ENCODE measurements around the gene NELFB. TPM values are rescaled to one million over a fixed set of nuclear protein-coding genes. Genes with fewer than 3 reads are reported as not detected.

Gene NELFB
- total RNA-seq, 1 experiment from 2014 or later = 75.6 TPM

DNA sequence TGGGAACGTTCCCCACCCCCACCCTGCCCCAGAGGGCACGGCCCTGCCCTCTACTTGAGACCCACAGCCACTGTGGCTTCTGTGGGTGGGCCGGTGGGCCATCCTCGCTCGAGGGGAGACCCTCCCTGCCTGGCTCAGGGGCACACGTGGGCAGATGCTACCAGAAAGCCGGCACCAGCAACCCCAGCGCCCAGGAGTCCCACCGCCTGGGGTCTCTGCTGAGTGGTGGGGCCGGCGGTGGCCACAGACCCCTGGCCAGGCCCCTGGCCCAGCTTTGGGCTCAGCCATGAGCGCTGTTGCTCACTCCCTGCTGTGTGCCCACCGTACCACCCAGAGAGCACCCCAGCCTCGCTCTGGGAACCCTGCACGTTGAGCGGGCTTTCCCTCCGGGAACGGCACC, 63.5 kb downstream of the NELFB start:
- Histone ChIP-seq H3K36me3 (no peaks in the 10 kb centered on the region), H3K4me3 (no peak overlapping the region)
- DNase-seq = no peak

DNA sequence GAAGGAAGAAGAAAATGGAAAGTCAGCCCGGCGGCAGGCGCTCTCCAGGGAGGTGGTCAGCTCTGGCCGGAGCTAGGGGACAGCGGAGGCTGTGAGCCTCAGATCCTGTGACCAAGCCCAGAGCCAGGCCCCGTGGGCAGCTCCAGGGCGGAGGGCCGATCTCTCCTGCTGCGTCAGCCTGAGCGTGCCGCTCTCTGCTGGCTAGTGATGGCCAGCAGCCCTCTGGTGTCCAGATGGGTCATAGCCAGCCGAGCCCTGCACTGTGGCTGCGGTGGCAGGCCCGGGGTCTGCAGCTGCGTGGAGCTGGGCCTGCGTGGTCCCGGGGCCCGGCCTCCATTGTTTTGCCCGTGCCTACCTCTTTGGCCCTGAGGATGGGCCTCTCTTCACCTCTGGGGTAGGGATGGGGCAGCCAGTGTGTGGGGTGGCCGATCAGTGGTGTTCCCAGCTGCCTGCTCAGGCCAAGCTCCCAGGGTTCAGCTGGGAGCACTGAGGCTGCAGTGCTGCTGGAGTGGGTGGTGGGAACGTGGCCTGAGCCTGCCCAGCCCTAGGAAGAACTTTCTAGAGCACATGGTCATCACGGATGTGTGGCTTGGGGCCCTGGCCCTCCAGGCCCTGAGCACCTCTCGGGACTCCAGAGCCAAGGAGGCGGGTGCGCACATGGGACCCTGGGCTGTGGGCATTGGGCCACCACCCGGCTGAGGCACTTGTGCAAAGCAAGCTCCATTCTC, 64.0 kb downstream of the NELFB start:
- DNase-seq = no peak
- Histone ChIP-seq H3K27me3 (no peaks in the 10 kb centered on the region), H3K36me3 (no peaks in the 10 kb centered on the region), H3K9me3 (no peaks in the 10 kb centered on the region), H3K4me3 (no peak overlapping the region)

More for the DNA sequence above, 63.5 kb downstream of the NELFB start:
- H3K27me3 ChIP-seq = no peaks in the 10 kb centered on the region
- H3K9me3 ChIP-seq = no peaks in the 10 kb centered on the region

DNA sequence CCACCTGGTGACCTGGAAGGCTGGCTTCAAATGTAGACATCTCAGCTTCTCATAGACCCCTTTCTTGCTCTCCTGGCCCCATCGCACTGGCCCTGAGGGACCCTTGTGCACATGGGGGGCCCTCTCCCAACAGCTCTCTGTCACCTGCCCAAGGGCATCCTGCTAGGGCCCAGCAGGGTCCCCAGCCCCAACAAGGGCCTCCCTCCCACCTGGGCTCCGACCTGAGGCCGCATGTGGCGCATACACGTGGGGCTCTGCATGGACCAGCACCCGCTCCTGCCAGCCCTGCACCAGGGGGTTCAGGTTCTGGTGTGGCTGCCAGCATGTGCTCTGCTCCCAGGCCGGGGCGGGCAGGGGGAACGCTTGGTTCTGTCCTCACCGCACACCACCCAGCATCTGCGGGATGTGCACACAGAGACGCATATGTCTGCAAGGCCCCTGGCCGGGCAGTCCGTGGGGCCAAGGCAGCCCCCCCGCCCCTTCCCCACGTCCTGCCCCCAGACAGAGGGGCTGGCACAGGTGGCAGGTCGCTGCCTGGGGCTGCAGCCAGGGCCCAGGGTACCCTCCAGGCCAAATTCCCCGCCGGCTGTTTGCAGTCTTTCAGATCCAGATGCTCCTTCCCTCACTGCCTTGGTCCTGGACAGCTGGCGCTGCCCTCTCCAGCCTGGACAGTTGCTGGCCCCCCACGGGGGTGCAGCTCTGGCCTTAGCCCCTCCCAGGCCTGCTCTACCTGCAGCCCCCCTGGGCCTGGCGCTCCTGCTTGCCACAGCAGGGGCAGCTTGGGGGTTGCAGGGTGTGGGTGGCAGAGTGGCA, 64.8 kb downstream of the NELFB start:
- no peak for DNase-seq
- no peaks in the 10 kb centered on the region for H3K9me3 ChIP-seq
- no peaks in the 10 kb centered on the region for H3K36me3 ChIP-seq
- H3K27me3 ChIP-seq = no peaks in the 10 kb centered on the region
- no peak overlapping the region for H3K4me3 ChIP-seq

DNA sequence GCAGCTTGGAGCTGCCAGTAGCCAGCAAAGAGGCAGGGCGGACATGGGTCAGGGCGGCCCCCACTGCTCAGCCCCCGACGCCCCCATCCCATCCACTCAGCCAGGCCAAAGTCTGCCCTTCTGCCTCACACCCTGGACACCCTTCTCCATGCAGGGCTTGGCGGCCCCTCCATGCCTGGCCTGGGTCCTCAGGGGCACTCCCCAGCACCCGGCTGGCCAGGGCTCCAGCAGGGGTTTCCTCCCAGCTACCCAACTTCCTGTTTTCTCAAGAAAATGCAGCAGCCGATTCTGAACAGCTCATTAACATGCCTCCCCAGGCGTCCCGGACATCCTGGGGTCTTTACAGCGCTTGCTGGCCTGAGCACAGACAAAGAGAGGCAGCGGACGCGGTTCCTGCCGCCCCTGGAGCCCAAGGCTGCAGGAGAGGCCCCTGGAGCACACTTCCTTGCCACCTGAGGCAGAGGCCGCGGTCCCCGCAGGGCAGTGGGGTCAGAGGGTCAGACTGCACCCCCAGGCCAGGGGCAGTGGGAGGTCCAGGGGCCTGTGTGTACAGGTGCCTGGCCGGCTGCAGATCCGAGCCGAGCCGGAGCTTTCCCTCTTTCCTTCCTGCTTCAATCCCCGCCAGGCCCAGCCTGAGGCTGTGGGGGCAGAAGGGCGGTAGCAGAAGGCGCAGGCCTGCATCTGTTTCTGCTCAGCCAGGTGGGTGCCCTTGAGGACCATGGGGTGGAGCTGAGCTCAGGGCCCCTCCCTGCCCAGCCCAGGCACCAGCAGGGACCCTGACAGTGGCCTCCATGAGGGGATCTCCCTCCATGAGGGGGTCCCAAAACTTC, 65.6 kb downstream of the NELFB start:
- Histone ChIP-seq H3K36me3 (no peaks in the 10 kb centered on the region), H3K9me3 (no peaks in the 10 kb centered on the region), H3K4me3 (no peak overlapping the region), H3K27me3 (no peaks in the 10 kb centered on the region)
- no peak for DNase-seq

DNA sequence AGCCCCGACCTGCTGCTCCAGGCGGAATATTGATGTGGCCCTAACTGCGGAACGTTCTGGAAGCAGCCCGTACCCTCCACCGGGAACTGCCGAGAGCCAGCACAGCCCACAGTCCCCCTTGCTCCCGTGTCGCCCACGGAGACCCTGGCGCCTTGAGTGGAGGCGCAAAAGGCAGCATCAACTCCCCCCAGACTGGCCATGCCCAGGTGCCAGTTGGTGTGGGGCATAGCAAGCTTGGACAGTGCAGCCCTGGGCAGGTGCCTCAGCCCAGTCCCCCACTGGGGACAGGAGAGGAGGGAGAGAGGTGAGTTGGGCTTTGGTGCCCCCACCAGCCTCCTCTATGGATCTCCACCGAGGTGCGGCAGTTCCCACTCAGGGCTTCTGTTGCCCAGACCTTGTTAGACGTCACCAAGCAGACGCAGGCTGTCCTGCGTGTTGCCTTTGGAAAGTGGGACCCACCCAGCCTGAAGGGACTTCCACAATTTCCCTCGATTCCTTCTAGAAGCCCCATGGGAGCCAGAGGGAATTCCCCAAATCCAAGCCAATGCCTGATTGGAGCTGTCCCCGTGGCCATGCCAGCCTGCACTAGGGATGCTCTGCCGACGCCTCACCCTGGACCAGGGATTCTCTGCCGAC, 66.7 kb downstream of the NELFB start:
- Histone ChIP-seq H3K36me3 (no peaks in the 10 kb centered on the region), H3K9me3 (no peaks in the 10 kb centered on the region), H3K27me3 (no peaks in the 10 kb centered on the region), H3K4me3 (no peak overlapping the region)
- no peak for DNase-seq

Other genes with a start within 250 kb of the NELFB start
- 10.9 and 11.7 TPM in 2 replicates for gene ABCA2, start 227.1 kb upstream of the NELFB start, total RNA-seq (2014; rRNA removed; shearing (Covaris generic); ENCODE audit: low replicate concordance)
- gene FUT7, start 223.2 kb upstream of the NELFB start, total RNA-seq (2014; rRNA removed; shearing (Covaris generic); ENCODE audit: low replicate concordance) = not detected in 2 replicates
- 86.9 and 253 TPM in 2 replicates for gene NPDC1, start 209.2 kb upstream of the NELFB start, total RNA-seq (2014; rRNA removed; shearing (Covaris generic); ENCODE audit: low replicate concordance)
- gene ENTPD2, start 201.3 kb upstream of the NELFB start, total RNA-seq (2014; rRNA removed; shearing (Covaris generic); ENCODE audit: low replicate concordance) = not detected in 2 replicates
- 20.8 and 32.5 TPM in 2 replicates for gene SAPCD2, start 184.8 kb upstream of the NELFB start, total RNA-seq (2014; rRNA removed; shearing (Covaris generic); ENCODE audit: low replicate concordance)
- gene UAP1L1, start 177.8 kb upstream of the NELFB start, total RNA-seq (2014; rRNA removed; shearing (Covaris generic); ENCODE audit: low replicate concordance) = 8.2 and 12.2 TPM in 2 replicates
- gene MAN1B1, start 168.3 kb upstream of the NELFB start, total RNA-seq (2014; rRNA removed; shearing (Covaris generic); ENCODE audit: low replicate concordance) = 77.1 and 83.1 TPM in 2 replicates
- gene DPP7, start 140.6 kb upstream of the NELFB start, total RNA-seq (2014; rRNA removed; shearing (Covaris generic); ENCODE audit: low replicate concordance) = 53.6 and 57.8 TPM in 2 replicates
- not detected in 2 replicates for gene GRIN1, start 116.2 kb upstream of the NELFB start, total RNA-seq (2014; rRNA removed; shearing (Covaris generic); ENCODE audit: low replicate concordance)
- not detected in 2 replicates for gene LRRC26, start 85.3 kb upstream of the NELFB start, total RNA-seq (2014; rRNA removed; shearing (Covaris generic); ENCODE audit: low replicate concordance)
- not detected in 2 replicates for gene TMEM210, start 83.3 kb upstream of the NELFB start, total RNA-seq (2014; rRNA removed; shearing (Covaris generic); ENCODE audit: low replicate concordance)
- gene ANAPC2, start 66.8 kb upstream of the NELFB start, total RNA-seq (2014; rRNA removed; shearing (Covaris generic); ENCODE audit: low replicate concordance) = 31.1 and 34.6 TPM in 2 replicates
- 161 and 267 TPM in 2 replicates for gene SSNA1, start 66.7 kb upstream of the NELFB start, total RNA-seq (2014; rRNA removed; shearing (Covaris generic); ENCODE audit: low replicate concordance)
- 6.2 and 12.0 TPM in 2 replicates for gene TPRN, start 54.6 kb upstream of the NELFB start, total RNA-seq (2014; rRNA removed; shearing (Covaris generic); ENCODE audit: low replicate concordance)
- gene TMEM203, start 49.7 kb upstream of the NELFB start, total RNA-seq (2014; rRNA removed; shearing (Covaris generic); ENCODE audit: low replicate concordance) = 33.5 and 61.7 TPM in 2 replicates
- gene NDOR1, start 49.6 kb upstream of the NELFB start, total RNA-seq (2014; rRNA removed; shearing (Covaris generic); ENCODE audit: low replicate concordance) = 2.0 and 5.7 TPM in 2 replicates
- not detected in 2 replicates for gene RNF208, start 33.1 kb upstream of the NELFB start, total RNA-seq (2014; rRNA removed; shearing (Covaris generic); ENCODE audit: low replicate concordance)
- gene CYSRT1, start 30.2 kb upstream of the NELFB start, total RNA-seq (2014; rRNA removed; shearing (Covaris generic); ENCODE audit: low replicate concordance) = 0.89 and 1.5 TPM in 2 replicates
- gene RNF224, start 27.8 kb upstream of the NELFB start, total RNA-seq (2014; rRNA removed; shearing (Covaris generic); ENCODE audit: low replicate concordance) = not detected in 2 replicates
- gene SLC34A3, start 24.4 kb upstream of the NELFB start, total RNA-seq (2014; rRNA removed; shearing (Covaris generic); ENCODE audit: low replicate concordance) = not detected in 2 replicates
- gene TUBB4B, start 14.0 kb upstream of the NELFB start, total RNA-seq (2014; rRNA removed; shearing (Covaris generic); ENCODE audit: low replicate concordance) = 577 and 829 TPM in 2 replicates
- gene STPG3, start 4.0 kb upstream of the NELFB start, total RNA-seq (2014; rRNA removed; shearing (Covaris generic); ENCODE audit: low replicate concordance) = not detected in 2 replicates
- 2.3 and 2.9 TPM in 2 replicates for gene TOR4A, start 22.4 kb downstream of the NELFB start, total RNA-seq (2014; rRNA removed; shearing (Covaris generic); ENCODE audit: low replicate concordance)
- 0.16 TPM in 1 of 2 replicates, not detected in the other for gene NRARP, start 46.9 kb downstream of the NELFB start, total RNA-seq (2014; rRNA removed; shearing (Covaris generic); ENCODE audit: low replicate concordance)
- gene EXD3, start 167.8 kb downstream of the NELFB start, total RNA-seq (2014; rRNA removed; shearing (Covaris generic); ENCODE audit: low replicate concordance) = 1.2 TPM in 2 replicates
- gene NOXA1, start 168.1 kb downstream of the NELFB start, total RNA-seq (2014; rRNA removed; shearing (Covaris generic); ENCODE audit: low replicate concordance) = not detected in 2 replicates
- gene ENTPD8, start 186.0 kb downstream of the NELFB start, total RNA-seq (2014; rRNA removed; shearing (Covaris generic); ENCODE audit: low replicate concordance) = not detected in 2 replicates
- gene NSMF, start 204.0 kb downstream of the NELFB start, total RNA-seq (2014; rRNA removed; shearing (Covaris generic); ENCODE audit: low replicate concordance) = 21.7 and 29.1 TPM in 2 replicates